Peyer's patch (tissue), 4 donors: ENCODE results near the gene AFTPH. TPM values are rescaled to one million over a fixed set of nuclear protein-coding genes. Genes with fewer than 3 reads are reported as not detected.

Experiments
- DNase-seq, 3 donors: peaks; one replicate each; pipeline ENCODE4 v3.0.0-alpha.2; 2017 to 2019
- H3K27ac ChIP-seq, 4 donors: fragments of 200-600 bp; sonication (generic); one replicate each; pipeline ENCODE4 v1.5.1; 2016 to 2019
- H3K27me3 ChIP-seq, 2 donors: fragments of 200-600 bp; sonication (generic); one replicate each; pipeline ENCODE4 v1.5.1; 2019
- H3K36me3 ChIP-seq, 3 donors: fragments of 200-600 bp; sonication (generic); one replicate each; pipeline ENCODE4 v1.5.1; 2016 to 2019
- H3K4me1 ChIP-seq, 4 donors: fragments of 200-600 bp; sonication (generic); one replicate each; pipeline ENCODE4 v1.5.1; 2016 to 2019
- H3K4me3 ChIP-seq, 4 donors: fragments of 200-600 bp; sonication (generic); 1 replicate in 3 of 4; 2 replicates in 1 of 4; pipeline ENCODE4 v1.5.1; 2016 to 2019; ENCODE audit warnings: mild to moderate bottlenecking in 1 of 4
- H3K9me3 ChIP-seq, 4 donors: fragments of 200-600 bp; sonication (generic); one replicate each; pipeline ENCODE4 v1.5.1; 2016 to 2019; ENCODE audit warnings: mild to moderate bottlenecking in 1 of 4
- CTCF ChIP-seq, 6 experiments: fragments of 450-650 bp in 4 of 6; fragments of 200-600 bp in 2 of 6; sonication (generic) in 1 of 6; IDR thresholded peaks; one replicate each; pipeline ENCODE4 v1.5.1; 2017 to 2019; ENCODE audit warnings: antibody characterized with exemption in 6 of 6, mild to moderate bottlenecking in 3 of 6, moderate library complexity in 1 of 6
- POLR2A ChIP-seq, 2 donors: fragments of 450-650 bp; IDR thresholded peaks; one replicate each; pipeline ENCODE4 v1.5.1; 2017; ENCODE audit warnings: antibody characterized with exemption in 2 of 2, mild to moderate bottlenecking in 2 of 2, moderate library complexity in 2 of 2
- total RNA-seq, 4 donors: library from RNA; depleted of rRNA; stranded (reverse); fragments of >200 nt; gene quantifications; one replicate each; pipeline ENCODE4 v1.1.0, GENCODE V29; 2016

The AFTPH gene
- total RNA-seq, 4 donors from 2014 or later, result 41.7 to 79.0 (median 69.3) TPM

DNA sequence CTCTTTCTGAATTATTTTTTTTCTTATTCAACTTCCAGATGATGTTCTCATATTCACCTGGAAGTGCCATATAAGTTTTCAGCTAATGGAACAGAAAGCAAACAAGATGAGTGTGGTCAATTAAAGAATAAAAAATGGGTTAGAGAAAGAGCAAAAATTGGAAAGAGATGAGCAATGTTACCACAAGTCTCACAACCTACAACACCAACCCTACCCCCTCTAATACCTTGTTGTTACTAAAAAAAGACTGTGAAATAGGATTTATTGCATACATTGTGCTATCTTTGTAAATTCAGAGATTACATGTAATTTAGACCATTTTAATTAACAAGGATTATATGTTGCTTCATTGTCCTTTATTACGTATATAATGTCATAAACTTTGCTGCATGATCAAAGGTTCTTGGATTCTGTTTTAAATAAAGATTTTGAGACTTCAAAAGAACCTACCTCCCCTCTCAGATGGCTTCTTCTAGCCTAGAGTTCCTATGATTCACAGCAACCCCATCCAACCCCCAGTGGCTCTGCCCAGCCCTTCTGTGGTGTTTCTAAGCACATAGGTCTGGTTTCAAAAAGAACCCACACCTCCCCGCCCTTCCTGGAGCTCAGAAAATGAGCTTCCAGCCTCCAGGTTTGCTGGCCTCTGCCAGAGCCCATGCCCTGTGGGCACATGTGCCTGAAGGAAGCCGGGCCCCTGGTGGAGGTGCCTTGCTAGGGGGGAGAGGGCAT is 45.5 kb upstream of the AFTPH start:
- DNase-seq, result no peak
- H3K27ac ChIP-seq, result no peak overlapping the region
- no peaks in the 10 kb centered on the region for H3K27me3 ChIP-seq
- no peaks in the 10 kb centered on the region for H3K4me1 ChIP-seq
- no peak for TF ChIP-seq POLR2A (IDR thresholded peaks at IDR 0.05)
- no peak for TF ChIP-seq CTCF (IDR thresholded peaks at IDR 0.05)
- H3K36me3 ChIP-seq, result no peaks in the 10 kb centered on the region
- no peaks in the 10 kb centered on the region for H3K9me3 ChIP-seq
- no peak overlapping the region for H3K4me3 ChIP-seq

DNA sequence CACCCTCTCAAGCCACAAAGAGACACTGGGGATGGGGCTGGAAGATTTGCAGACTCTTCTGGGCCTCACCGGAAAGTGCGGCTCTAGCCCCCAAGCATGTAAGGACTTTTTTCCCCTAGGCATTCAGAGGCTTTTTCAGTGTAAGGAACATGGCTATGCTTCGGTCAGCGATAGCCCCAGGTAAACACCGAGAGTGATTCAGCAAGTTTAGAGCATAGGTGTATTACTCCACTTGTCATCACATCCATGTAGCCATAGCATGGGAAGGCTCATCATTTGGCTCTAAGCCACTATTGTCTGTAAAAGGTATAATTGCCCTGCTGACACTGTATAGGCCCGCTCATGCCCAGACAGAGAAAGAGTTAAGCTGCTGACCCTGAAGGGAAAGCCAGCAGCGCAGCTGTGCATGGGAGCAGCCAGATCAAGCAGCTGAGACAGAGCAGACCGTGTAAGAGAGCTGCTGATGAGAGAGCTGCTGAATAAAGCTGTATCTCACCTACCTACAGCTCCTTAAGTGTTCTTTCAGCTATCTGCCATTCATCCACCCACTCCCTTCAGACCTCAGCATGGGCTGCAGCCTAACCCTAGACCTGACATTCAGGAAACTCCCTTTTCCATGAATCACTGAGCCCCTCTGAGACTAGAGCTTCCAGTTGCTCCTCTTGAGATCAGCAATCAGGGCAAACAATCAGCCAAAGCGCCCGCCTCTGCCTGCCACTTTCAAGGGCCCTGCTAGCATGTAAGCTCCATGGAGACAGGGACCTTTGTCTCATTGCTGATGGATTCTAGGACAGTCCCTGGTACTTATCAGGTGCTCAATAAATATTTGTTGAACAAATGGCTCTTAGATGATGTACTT is 44.6 kb upstream of the AFTPH start:
- no peak for TF ChIP-seq POLR2A (IDR thresholded peaks at IDR 0.05)
- no peak for TF ChIP-seq CTCF (IDR thresholded peaks at IDR 0.05)

DNA sequence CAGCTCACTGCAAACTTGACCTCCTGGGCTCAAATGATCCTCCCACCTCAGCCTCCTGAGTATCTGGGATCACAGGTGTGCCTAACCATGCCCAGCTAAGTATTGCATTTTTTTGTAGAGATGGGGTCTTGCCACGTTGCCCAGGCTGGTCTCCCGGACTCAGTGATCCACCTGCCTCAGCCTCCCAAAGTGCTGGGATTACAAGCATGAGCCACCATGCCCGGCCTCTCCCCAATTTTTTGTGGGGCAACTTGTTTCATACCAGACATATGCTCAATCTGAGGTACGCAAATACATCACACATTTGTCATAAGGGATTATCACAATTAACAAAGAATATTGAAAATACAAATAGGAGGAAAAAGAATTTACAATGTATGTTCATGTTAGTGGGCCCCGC is 42.5 kb upstream of the AFTPH start:
- Histone ChIP-seq H3K4me1 (peaks cover 0 to 4% (median 0%) of the 10 kb centered on the region in 4 donors), H3K27ac (no peak overlapping the region), H3K36me3 (no peaks in the 10 kb centered on the region), H3K27me3 (no peaks in the 10 kb centered on the region), H3K4me3 (no peak overlapping the region), H3K9me3 (no peaks in the 10 kb centered on the region)
- TF ChIP-seq POLR2A (IDR thresholded peaks at IDR 0.05) (no peak), CTCF (IDR thresholded peaks at IDR 0.05) (no peak)
- no peak for DNase-seq

More for the DNA sequence above, 44.6 kb upstream of the AFTPH start:
- Histone ChIP-seq H3K4me3 (no peak overlapping the region), H3K4me1 (no peaks in the 10 kb centered on the region), H3K36me3 (no peaks in the 10 kb centered on the region), H3K27ac (no peak overlapping the region), H3K9me3 (no peaks in the 10 kb centered on the region), H3K27me3 (no peaks in the 10 kb centered on the region)
- DNase-seq, result no peak

GRCh38 chr2:64482243-64482642 is 41.9 kb upstream of the AFTPH start:
- H3K4me3 ChIP-seq, result no peak overlapping the region
- H3K27ac ChIP-seq, result no peak overlapping the region

More at GRCh38 chr2:64482243-64482642, 41.9 kb upstream of the AFTPH start:
- H3K9me3 ChIP-seq, result no peaks in the 10 kb centered on the region
- H3K27me3 ChIP-seq, result no peaks in the 10 kb centered on the region
- no peak for DNase-seq
- TF ChIP-seq POLR2A (IDR thresholded peaks at IDR 0.05) (no peak), CTCF (IDR thresholded peaks at IDR 0.05) (no peak)
- H3K36me3 ChIP-seq, result no peaks in the 10 kb centered on the region
- H3K4me1 ChIP-seq, result peaks cover 0 to 4% (median 0%) of the 10 kb centered on the region in 4 donors
